ENCODE data around the gene LRRC8B. TPM values are rescaled to one million over a fixed set of nuclear protein-coding genes. Genes with fewer than 3 reads are reported as not detected.
A peak's percentile ranks its signal among the peaks of the same experiment; 100 is the strongest.

LRRC8B gene
- total RNA-seq, 1 donor, result 1.4 TPM

- Histone ChIP-seq H3K27ac (ENCODE audit: low read depth, low read length) (no peak overlapping the region), H3K4me1 (ENCODE audit: insufficient read depth, low read length) (no peaks in the 10 kb centered on the region), H3K4me3 (ENCODE audit: insufficient read depth, low read length) (no peak overlapping the region), H2AFZ (ENCODE audit: low read length) (no peak overlapping the region), H3K9me3 (ENCODE audit: low read depth, low read length) (no peaks in the 10 kb centered on the region), H4K20me1 (ENCODE audit: insufficient read depth, low read length) (no peaks in the 10 kb centered on the region), H3K27me3 (ENCODE audit: insufficient read depth, low read length) (peaks cover 7% of the 10 kb centered on the region), H3K79me2 (ENCODE audit: insufficient read depth, low read length) (no peaks in the 10 kb centered on the region), H3K4me2 (ENCODE audit: insufficient read depth, low read length) (no peak overlapping the region), H3K36me3 (ENCODE audit: insufficient read depth, low read length) (no peaks in the 10 kb centered on the region)
- DNase-seq (ENCODE audit: insufficient read length, low spot score, missing footprints), result no peak
- TF ChIP-seq, protein P1, sequence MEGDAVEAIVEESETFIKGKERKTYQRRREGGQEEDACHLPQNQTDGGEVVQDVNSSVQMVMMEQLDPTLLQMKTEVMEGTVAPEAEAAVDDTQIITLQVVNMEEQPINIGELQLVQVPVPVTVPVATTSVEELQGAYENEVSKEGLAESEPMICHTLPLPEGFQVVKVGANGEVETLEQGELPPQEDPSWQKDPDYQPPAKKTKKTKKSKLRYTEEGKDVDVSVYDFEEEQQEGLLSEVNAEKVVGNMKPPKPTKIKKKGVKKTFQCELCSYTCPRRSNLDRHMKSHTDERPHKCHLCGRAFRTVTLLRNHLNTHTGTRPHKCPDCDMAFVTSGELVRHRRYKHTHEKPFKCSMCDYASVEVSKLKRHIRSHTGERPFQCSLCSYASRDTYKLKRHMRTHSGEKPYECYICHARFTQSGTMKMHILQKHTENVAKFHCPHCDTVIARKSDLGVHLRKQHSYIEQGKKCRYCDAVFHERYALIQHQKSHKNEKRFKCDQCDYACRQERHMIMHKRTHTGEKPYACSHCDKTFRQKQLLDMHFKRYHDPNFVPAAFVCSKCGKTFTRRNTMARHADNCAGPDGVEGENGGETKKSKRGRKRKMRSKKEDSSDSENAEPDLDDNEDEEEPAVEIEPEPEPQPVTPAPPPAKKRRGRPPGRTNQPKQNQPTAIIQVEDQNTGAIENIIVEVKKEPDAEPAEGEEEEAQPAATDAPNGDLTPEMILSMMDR (IDR thresholded peaks at IDR 0.05; ENCODE audit: extremely low read depth, low read depth, low read length), result no peak
Observed at GRCh38 chr1:89483757-89484077, 40.9 kb upstream of the LRRC8B start.

GRCh38 chr1:89484092-89485038 lies 40.3 kb upstream of the LRRC8B start:
- DNase-seq (ENCODE audit: insufficient read length, low spot score, missing footprints), result no peak
- no peaks in the 10 kb centered on the region for H4K20me1 ChIP-seq (ENCODE audit: insufficient read depth, low read length)
- H3K4me1 ChIP-seq (ENCODE audit: insufficient read depth, low read length), result no peaks in the 10 kb centered on the region
- no peak overlapping the region for H3K4me3 ChIP-seq (ENCODE audit: insufficient read depth, low read length)
- no peak overlapping the region for H2AFZ ChIP-seq (ENCODE audit: low read length)
- H3K27me3 ChIP-seq (ENCODE audit: insufficient read depth, low read length), result peaks cover 7% of the 10 kb centered on the region
- H3K27ac ChIP-seq (ENCODE audit: low read depth, low read length), result no peak overlapping the region
- no peak overlapping the region for H3K4me2 ChIP-seq (ENCODE audit: insufficient read depth, low read length)
- no peaks in the 10 kb centered on the region for H3K9me3 ChIP-seq (ENCODE audit: low read depth, low read length)
- no peaks in the 10 kb centered on the region for H3K79me2 ChIP-seq (ENCODE audit: insufficient read depth, low read length)
- TF ChIP-seq, protein P1 (IDR thresholded peaks at IDR 0.05; ENCODE audit: extremely low read depth, low read depth, low read length), result no peak
- no peaks in the 10 kb centered on the region for H3K36me3 ChIP-seq (ENCODE audit: insufficient read depth, low read length)

- Histone ChIP-seq H3K4me3 (ENCODE audit: insufficient read depth, low read length) (no peak overlapping the region), H3K79me2 (ENCODE audit: insufficient read depth, low read length) (no peaks in the 10 kb centered on the region), H3K27me3 (ENCODE audit: insufficient read depth, low read length) (peaks cover 7% of the 10 kb centered on the region), H3K4me1 (ENCODE audit: insufficient read depth, low read length) (no peaks in the 10 kb centered on the region), H3K36me3 (ENCODE audit: insufficient read depth, low read length) (no peaks in the 10 kb centered on the region), H2AFZ (ENCODE audit: low read length) (no peak overlapping the region), H4K20me1 (ENCODE audit: insufficient read depth, low read length) (no peaks in the 10 kb centered on the region), H3K27ac (ENCODE audit: low read depth, low read length) (no peak overlapping the region), H3K9me3 (ENCODE audit: low read depth, low read length) (no peaks in the 10 kb centered on the region), H3K4me2 (ENCODE audit: insufficient read depth, low read length) (no peak overlapping the region)
- TF ChIP-seq, protein P1 (IDR thresholded peaks at IDR 0.05; ENCODE audit: extremely low read depth, low read depth, low read length), result no peak
- no peak for DNase-seq (ENCODE audit: insufficient read length, low spot score, missing footprints)
Observed at GRCh38 chr1:89487972-89488371, 36.7 kb upstream of the LRRC8B start.

GRCh38 chr1:89489047-89489729 lies 35.4 kb upstream of the LRRC8B start:
- Histone ChIP-seq H3K9me3 (ENCODE audit: low read depth, low read length) (no peaks in the 10 kb centered on the region), H3K4me1 (ENCODE audit: insufficient read depth, low read length) (no peaks in the 10 kb centered on the region), H3K27me3 (ENCODE audit: insufficient read depth, low read length) (peaks cover 7% of the 10 kb centered on the region), H3K27ac (ENCODE audit: low read depth, low read length) (no peak overlapping the region), H4K20me1 (ENCODE audit: insufficient read depth, low read length) (no peaks in the 10 kb centered on the region), H3K79me2 (ENCODE audit: insufficient read depth, low read length) (no peaks in the 10 kb centered on the region), H3K4me3 (ENCODE audit: insufficient read depth, low read length) (no peak overlapping the region), H3K4me2 (ENCODE audit: insufficient read depth, low read length) (no peak overlapping the region), H3K36me3 (ENCODE audit: insufficient read depth, low read length) (no peaks in the 10 kb centered on the region), H2AFZ (ENCODE audit: low read length) (no peak overlapping the region)
- TF ChIP-seq, protein P1 (IDR thresholded peaks at IDR 0.05; ENCODE audit: extremely low read depth, low read depth, low read length), result no peak
- DNase-seq (ENCODE audit: insufficient read length, low spot score, missing footprints), result peak; percentile 31
